Hematopoietic multipotent progenitor cell treated with erythropoietin and hydrocortisone succinate and interleukin-3 and kit ligand, for 4 days (in vitro differentiated cells): Measurements from ENCODE around the gene MSMP.
A peak's percentile ranks its signal among the peaks of the same experiment; 100 is the strongest.

Experiments
- DNase-seq: peaks from one replicate; pipeline ENCODE4 v3.0.0-alpha.2; 2015

Gene MSMP, protein sequence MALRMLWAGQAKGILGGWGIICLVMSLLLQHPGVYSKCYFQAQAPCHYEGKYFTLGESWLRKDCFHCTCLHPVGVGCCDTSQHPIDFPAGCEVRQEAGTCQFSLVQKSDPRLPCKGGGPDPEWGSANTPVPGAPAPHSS

DNA sequence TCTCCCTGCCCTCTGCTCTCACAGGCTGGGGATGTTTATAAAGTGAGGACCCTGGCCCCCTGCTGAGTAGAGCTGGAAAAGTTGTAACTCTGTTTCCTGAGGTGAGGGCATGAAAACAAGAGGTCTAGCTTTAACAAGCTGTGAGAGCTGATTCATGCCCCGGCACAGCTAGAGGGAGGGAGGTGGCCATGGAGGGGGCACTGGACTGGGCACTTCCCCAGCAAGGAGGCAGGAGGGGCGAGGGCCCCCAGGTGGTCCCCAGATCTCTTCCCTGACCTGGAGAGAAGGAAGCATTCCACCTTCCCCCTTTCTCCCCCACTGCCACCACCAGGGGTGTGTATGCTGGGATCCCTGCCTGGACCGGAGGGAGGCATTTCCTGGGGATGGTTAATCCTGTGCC is at the start of gene MSMP:
MSMP (minus strand) TSS at position 13 of the 400 bp plus-strand sequence. CDS start 147 bp downstream, outside the sequence.
- no peak for DNase-seq

DNA sequence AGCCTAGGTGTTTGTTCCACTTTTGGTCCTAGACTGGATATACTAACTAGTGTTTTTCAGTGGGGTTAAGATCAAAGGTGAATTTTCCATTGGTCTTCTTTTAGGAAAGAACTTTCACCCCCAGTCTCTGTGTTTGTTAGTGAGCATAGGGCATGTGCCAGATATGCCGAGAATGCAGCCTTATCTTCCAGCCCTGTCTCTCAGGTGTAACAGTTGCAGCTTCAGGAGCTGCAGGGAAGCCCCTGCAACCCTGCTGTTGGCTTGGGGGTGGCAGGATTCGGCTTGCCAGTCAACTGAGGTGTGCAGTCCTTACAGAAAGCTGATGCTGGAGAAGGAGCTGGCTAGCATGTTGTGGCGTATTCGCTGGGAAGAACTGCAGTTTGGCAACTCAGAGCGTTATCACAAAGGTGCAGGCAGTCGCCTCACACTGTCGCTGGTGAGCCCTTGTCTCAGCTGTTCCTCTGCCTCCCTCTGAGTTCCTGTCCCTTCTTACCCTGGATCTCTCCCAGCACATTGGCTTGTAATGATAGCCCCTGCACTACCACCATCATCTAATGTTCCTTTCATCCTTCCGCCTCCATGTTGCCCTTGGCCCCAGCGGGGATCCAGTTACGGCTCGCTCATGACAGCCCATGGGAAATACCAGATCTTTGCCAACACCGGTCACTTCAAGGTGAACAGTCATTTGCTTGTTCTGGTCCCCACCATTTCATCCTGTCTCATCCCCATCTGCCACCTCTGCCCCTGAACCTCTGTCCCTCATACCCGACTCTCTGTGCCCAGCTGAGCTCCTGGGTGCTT is 47.5 kb upstream of the MSMP start:
- no peak for DNase-seq

DNA sequence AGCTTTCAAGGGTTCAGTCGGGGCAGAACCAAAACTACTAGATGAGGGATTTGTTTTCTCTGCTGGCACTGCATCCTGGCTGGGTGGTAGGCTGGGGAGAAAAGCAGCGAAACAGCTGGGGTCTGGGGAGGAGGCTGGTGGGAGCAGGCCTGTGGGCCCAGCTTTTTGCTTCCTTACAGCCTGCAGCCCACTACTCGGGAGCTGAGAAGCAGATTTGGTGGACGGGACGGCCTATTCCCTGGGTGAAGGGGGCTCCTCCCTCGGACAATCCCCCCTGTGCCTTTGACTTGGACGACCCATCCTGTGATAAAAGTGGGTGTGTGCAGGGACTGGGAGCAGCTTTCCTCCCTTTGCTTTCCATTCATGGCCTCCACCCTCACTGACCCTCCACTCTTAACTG is 46.5 kb upstream of the MSMP start:
- DNase-seq: no peak

DNA sequence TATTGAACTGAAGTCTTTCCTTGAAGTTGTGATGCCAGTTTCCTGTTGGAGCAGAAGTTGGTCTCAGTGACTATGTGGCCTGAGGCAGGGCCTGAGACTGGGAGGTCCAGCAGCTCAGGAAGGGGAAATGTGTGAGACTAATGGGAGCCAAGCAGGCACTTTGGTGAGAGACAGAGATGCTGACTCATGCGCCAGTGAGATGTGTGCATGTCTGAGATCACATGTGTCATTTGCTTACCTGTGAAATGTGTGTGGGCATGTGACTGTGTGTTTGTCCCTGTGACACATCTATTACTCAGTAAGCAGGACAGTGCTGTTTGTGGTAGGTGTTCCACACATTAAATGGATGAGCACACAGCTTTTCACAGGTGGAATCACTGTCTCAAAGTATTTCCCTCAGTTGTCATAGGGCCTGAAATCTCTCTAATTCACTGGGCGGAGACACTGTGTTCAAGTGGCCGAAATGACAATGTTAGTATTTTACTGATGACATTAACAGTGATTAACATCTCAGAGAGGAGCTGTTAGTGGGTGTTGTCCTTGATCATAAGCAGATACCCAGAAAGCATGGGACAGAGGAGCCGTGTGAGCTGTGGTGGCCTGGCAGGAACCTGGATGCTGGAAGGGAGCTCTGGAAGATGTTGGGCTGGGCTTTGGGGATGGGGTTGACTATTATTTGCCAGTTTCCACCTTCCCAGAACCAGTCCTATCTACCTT is 44.7 kb upstream of the MSMP start:
- no peak for DNase-seq

DNA sequence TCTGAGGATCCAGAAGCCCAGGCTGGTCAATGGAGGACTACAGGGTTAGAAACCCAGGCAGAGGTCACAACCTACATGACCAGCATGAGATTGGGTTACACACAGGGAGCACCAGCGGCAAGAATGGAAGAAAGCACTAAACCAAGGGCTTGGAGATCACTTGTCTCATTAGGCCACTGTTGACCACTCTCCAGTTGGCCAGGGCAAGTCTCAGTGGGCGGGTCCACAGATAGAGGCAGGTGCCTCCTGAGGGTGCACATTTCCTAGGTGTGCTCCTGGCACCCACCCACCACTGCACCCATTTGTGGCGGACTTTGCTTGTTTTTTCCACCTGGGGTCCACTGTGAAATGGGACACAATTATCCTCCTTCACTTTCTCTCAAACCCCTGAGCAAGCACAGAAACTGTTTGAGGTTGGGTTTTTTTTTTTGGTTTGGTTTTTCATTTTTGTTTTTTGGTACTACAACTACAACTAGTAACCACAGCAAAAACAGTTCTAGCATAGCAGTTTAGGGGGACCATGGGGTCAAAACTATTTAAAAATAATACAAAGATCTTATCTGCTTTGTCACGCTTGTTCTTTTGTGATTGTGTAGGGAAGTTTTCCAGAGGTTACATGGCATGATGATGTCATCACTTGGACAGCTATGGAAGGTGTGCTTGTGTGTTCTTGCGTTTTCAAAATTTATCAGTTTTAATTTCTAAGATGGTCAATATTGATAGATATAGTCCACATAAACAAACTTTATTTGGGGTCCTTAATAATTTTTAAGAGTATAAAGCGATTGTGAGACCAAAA is 43.4 kb upstream of the MSMP start:
- DNase-seq: no peak

DNA sequence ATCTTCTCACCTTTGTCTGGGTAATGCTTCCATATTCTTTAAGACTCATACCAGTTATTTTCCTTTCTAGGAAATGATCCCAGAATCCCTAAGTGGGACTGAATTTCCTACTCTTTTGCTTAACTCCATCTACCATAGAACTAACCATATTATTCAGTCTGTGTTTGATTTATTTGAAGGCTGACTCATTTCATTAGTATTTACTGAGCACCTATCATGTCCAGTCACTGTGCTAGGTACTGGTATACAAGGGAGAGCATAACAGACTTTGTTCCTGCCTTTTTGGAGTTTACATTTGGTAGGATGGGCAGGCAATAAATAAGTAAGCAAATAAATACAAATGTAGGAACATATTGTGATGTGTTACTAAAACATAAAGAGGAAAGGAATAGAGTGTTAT is 41.6 kb upstream of the MSMP start:
- DNase-seq: no peak

DNA sequence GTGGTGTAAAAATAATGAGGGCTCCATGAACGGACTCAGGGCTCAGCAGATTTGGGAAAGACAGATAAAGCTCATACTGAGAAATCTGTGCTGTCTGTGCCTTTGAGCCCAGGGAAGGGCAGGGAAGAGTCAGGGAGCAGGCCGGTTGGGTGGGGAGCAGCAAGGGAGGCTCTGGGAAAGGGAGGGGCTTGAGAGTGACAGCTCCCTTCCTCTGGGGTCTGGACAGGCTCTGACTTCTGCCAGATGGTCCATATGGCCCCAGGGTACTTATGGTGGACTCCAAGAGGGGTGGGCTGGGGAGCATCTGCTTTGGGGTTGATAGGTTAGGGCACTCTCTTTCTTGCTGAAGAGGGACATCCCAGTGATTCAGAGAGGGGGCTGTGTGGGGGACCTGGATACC is 39.4 kb upstream of the MSMP start:
- no peak for DNase-seq

DNA sequence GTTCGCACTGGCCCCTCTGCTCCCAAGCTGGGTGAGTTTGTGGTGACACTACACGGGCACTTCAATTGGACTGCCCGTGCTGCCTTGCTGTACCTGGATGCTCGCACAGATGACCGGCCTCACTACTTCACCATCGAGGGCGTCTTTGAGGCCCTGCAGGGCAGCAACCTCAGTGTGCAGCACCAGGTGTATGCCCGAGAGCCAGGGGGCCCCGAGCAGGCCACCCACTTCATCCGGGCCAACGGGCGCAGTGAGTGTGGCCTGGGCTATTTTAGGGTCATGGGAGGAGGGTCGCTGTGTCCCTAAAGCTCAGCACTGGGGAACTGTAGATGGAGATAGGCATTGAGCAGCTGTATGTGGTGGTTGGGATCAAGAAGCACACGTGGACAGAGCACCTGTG is 38.8 kb upstream of the MSMP start:
- DNase-seq: no peak

DNA sequence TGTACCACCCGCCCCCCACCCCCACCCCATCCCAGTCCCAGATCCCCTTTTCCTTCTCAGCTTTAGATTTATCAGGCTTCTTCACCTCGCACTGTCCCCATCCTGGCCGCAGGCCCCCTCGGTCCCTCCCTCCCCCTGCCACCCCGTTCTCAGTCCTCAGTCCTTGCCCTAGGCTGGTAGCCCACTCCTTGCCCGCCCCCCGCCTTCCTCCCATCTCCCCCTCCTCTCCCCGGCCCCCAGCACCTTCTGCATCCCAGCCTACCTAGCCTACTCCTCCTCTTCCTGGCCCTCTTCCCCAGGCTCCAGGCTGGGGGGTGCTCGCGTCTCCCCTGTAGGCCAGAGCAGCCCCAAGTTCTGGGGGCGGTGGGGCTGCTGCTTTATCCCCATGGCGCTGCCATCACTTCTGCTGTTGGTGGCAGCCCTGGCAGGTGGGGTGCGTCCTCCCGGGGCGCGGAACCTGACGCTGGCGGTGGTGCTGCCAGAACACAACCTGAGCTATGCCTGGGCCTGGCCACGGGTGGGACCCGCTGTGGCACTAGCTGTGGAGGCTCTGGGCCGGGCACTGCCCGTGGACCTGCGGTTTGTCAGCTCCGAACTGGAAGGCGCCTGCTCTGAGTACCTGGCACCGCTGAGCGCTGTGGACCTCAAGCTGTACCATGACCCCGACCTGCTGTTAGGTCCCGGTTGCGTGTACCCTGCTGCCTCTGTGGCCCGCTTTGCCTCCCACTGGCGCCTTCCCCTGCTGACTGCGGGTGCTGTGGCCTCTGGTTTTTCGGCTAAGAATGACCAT is 38.1 kb upstream of the MSMP start:
- DNase-seq: no peak

DNA sequence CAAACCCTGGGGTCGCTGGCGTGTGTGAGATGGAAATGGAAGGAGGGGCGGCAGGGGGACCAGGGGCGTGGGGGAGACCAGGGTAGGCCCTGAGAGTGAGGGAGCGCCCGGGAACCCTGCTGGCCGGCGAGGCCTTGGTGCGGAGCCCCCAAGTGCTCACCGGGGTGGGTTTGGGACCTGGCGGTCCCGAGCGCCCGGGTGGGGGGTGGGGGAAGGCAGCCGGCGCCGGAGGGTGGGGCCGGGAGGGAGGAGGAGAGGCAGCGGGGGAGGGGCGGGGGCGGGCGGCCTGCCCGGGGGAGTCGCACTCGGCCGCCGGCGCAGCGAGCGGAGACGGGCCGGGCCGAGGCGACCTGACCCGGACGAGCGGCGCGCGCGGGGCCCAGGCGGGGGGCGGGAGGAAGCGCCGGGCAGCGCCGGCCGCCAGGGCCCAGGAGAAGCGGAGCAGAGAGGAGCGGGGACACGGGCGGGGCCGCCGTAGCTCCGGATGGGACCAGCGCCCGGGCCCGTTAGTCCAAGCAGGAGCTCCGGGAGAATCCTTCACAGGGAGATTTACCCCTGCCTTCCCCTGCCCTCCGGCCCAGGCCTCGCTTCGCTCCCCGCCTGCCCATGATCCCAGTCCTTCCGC is 37.3 kb upstream of the MSMP start, which contains the start of gene NPR2:
NPR2 (plus strand) TSS at position 295 of the 625 bp plus-strand sequence. CDS start 818 bp downstream, outside the sequence.
- DNase-seq: no peak

DNA sequence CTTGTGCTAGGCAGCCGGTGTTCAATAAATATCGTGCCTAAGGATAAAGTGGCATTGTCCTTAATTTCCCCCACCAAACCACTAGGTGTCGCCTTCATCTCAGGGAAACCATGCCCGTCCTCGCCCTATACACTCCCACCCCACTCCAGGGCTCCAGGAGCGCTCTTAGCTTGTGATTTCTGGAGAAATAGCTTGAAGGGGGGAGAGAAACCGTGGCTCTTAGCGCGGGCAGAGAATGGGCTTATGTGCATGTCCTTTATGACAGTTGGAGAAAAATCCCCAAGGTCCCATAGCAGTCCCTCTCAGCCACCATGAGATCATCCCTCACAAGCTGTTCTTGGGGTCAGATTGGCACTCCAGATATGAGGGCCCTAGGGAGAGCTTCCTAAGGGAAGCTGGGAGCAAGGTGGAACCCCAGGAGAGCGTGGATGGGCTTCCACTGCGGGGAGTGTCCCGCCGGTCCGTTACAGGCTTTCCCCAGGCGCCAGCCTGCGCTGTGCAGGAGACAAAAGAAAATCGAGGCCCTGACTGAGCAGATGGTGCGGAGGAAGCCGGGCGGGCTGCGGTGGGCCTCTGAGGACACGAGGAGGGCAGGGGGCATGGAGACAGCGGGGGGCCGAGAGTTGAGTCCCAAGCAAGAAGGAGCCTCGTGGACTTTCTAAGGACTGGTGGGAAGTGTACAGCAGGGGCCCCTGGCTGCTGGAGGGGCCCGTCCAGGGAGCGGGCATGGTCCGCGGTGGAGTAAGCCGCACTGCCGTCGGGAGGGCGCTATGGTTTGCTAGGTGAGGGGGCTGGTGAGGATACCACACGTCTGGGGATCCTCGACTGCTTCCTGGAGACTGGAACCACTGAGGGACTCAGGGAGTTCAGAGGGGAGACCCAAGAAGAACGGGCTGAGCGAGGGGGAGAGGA is 36.6 kb upstream of the MSMP start:
- DNase-seq: peak; percentile 88

DNA sequence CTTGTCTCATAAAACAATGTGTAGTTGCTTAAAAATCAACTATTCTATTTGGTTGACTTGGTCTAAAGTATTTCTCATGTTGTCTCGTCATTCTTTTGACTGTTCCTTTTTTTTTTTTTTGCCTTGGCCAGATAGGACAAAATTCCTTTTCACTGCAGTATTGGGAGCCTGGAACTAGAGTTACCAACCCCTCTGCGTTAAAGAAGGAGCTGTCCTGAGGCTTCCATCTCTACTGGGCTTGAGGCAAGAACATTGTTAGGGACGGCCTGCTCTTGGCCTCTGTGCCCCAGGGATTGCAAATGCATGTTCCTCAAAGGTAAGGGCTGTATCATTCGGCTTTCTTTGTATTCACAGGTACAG is 35.9 kb upstream of the MSMP start:
- DNase-seq: no peak

DNA sequence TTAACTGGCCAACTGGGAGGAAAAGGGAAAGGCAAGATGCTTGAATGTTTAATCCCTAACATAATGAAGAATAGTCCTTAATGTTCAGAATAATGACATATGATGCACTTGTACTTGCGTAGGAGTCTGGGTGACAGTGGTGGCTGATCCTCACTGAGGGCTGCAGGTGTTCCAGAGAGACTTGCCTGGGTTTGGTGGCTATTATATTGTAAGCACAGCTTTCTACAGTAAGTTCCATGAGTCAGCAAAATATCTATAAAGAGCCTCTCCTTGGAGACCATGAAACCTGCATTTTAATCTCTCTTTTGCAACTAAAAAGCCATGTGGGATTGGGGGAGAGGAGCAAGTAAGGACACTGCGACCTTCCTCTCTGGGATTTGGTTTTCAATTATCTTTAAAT is 35.5 kb upstream of the MSMP start:
- DNase-seq: no peak

DNA sequence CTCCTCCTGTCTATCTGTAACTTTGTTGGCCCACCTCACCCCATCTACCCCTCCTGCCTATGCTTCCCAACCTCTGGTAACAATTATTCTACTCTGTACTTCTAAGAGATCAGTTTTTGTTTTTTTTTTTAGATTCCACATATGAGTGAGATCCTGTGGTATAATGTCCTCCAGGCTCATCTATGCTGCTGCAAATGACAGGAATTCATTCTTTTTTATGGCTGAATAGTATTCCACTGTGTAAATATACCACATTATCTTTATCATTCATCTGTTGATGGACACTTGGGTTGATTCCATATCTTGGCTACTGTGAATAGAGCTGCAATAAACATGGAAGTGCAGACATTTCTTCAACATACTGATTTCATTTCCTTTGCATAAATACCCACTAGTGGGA is 29.3 kb upstream of the MSMP start:
- no peak for DNase-seq

DNA sequence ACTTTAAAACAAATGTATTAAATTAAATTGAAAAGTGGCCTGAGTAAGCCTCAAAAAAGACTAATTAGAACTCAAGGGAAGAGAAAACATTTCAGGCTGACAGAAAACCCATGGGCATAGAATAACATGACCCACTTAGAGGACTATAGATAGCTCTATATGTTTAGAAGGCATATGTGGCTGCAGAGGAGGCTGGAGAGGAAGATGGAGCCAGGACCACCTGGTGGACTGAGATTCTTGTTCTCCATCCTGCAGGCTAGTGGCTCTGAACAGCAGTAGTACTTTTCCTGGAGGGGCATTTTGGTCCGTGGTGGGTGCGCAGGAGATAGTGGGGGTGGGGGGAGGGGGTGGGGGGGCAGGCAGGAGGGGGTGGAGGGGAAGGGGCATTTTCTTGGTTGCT is 27.0 kb upstream of the MSMP start:
- DNase-seq: no peak

DNA sequence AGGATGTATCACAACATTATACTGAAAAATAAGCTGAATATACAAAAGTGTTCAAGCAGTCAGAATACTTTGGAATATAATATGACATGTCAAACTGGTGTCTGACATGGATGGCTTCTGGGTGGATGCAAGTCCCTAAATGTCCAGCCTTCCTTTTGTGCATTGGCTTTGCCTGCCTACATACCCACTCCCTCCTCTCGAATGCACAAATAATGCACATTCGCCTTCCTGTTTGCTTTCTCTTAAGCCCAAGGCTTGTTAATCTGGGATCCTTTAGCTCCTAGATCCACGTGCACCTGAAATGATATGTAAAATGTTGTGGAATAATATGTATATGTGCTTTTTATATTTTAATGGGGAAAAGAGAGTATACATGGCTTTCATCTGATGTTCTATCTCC is 24.4 kb upstream of the MSMP start:
- DNase-seq: no peak

DNA sequence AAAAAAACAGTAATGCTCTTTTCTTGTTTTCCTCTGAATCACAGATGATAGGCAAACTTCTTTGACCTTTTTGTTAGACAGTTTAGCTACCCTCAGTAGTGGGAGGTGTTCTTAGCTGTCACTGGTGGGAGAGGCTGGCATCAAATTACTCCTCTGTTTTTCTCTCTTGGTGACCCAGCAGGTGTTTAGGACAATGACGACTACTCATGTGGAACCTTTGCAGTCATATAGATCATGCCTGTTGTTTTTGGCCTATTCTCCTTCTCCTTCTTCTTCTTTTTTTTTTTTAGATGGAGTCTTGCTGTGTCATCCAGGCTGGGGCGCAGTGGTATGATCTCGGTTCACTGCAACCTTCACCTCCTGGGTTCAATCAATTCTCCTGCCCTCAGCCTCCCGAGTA is 21.9 kb upstream of the MSMP start:
- DNase-seq: no peak

DNA sequence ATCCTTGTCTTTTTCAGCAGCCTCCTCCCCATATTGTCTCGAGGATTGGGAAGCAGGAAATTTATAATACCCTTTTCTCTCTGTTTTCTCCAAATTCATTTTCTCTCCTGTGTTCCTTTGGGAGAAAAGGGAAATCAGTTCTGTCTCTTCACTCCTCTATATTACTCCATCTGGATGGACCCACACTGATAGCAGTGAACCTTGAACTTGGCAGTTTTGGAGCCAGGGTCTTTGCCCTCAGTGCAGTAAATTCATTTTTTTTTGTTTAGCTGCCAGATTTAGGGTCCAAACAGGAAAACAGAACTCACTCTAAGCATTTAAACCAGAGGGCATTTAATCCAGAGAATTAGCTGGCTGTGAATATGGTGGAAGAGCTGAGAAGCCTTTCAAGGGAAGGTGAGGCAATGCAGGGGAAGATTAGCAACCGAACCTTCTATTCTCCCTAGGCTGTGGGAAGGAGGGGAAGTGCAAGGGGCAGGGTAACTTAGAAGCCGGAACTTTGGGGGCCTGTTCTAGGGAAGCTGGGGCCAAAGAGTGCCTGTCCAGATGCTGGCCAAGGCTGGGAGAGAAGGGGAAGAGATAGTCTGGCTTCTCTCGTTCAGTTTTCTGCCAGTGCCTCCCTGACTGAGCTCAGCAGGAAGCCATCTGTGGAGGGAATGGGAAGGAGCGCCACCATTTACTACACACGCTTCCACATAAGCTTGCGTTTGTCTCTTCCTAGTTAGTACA is 21.0 kb upstream of the MSMP start:
- DNase-seq: peak; percentile 63

DNA sequence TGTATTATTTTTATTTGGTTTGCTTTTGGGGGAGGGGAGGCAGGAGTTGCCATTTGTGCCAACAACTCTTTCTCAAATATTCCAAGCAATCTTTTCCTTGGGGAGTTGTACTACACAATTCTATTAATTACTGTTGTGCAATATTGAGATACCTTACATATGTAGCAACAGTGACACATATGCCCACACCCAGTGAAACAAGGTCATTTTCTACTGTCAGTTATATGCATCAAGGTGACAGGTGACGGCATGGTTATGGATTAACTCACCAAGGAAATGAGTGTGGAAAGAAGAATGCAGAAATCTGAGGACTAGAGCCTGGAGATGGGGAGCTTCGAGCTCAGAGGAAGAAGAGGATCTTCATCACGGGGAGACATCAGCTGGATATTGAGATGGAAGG is 17.9 kb upstream of the MSMP start:
- DNase-seq: no peak

DNA sequence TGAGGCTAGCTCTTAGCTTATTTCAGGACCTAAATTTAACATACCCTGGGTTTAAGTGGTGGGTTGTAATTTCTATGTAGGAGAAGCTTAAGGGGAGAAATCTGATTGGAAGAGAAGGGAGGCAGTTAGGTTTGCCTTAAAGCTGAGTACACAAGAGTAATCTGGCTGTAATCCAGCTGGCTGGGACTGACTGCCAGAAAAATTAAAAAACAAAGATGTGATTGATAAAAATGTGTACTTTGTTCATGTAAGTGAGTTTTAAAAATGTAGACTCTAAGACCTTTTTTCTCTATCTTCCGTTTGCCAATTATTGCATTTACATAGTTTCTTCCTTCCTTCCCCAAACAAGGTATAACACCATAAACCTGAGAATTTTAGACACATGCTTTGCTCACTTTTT is 17.5 kb upstream of the MSMP start:
- peak; percentile 64 for DNase-seq
